ENCODE data around the gene ABCA1.
"Not testable (repeated sequence)": the region's sequence is repeated elsewhere in the genome, so short reads cannot be mapped to it uniquely, and the experiment has no call there.

The ABCA1 gene

GRCh38 chr9:104905153-104905901 is 22.6 kb downstream of the ABCA1 start:
- no peak for DNase-seq

DNA sequence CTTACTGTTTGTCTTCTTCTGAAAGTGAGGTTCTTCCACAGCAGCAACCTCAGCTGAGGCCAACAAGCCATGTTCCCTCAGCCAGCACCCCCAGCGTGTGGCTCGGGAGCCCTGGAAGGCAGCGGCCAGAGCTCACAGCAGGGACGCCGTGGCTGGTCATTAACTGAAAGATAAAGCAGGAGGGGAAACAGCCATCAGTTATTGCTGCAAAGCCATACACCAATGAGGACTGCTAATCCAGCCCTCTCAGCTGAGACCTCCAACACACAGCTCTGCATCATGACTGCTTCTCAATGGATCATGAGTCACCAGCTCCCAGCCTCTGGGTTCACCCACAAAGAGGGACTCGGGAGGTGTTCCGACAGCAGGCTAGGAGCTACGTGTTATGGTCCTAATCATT is 24.3 kb downstream of the ABCA1 start:
- DNase-seq, result no peak

GRCh38 chr9:104900871-104901270 is 27.1 kb downstream of the ABCA1 start:
- DNase-seq, result no peak

- DNase-seq, result no peak
These were observed 27.6 kb downstream of the ABCA1 start for GRCh38 chr9:104900324-104900723.

- DNase-seq, result no peak
These were observed 28.2 kb downstream of the ABCA1 start for GRCh38 chr9:104899759-104900247.

- not testable (repeated sequence) for DNase-seq
These were observed 29.6 kb downstream of the ABCA1 start for GRCh38 chr9:104898376-104898775.

DNA sequence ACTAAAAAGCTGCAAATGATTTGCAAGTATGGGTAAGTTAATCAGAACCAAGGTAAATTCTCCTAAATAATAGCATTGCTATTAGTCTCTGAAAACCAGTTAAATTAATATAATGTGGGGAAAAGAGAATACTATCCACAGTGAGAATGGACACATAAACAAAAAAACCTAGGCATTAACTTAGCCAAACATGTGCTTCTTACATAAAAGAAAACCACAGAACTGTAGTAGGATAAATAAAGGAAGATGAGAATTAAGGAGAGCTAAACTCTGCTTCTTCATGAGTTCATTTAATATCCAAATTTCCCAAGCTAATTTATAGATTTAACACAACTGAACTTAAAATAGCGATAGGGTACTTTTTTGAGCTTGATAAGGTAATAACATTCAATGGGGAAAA is 31.8 kb downstream of the ABCA1 start:
- no peak for DNase-seq

- DNase-seq, result no peak
These were observed 32.4 kb downstream of the ABCA1 start for GRCh38 chr9:104895572-104895971.

- DNase-seq, result no peak
These were observed 35.3 kb downstream of the ABCA1 start for GRCh38 chr9:104892701-104893100.

- DNase-seq, result no peak
These were observed 37.6 kb downstream of the ABCA1 start for GRCh38 chr9:104890433-104890770.

DNA sequence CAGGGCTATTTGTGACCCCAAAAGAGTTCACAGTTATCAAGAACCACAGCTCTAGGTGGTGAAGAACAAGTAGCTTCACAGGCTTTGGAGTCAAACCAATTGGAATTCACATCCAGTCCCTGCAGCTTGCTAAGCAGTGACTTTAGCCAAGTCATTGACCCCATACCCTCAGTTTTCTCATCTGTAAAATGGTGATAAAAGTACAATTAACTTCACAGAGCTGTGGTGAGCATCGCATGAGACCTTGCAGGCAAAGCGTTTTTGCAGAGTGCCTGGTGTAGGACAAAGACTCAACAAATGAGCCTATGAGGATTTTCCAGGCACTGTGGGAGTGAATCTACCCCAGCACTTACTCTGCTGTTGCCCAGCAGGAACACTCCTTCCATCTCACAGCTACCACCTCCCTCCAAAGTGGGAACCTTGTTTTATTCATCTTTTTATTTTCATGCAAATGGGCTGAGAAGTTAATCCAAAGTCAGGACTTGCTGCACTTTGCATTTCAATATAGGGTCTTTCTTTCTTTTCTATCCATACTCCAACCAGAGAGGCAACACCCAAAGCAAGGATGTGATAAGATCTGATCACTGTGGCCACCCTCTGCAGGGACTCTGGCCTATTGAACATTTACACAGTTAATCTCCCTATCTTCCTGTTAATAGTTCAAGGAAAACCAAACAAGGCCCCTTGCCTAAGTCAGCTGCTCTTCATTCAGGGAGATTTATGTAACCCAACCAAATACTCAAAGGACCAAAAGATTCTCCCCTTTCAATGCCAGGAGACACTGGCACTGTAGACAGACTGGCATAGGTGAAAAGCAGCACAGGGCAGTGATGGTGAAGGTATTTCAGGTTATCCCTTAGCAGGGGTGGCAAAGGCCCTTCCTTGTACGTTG is 41.9 kb downstream of the ABCA1 start:
- DNase-seq, result no peak

GRCh38 chr9:104883169-104883568 is 44.8 kb downstream of the ABCA1 start:
- no peak for DNase-seq

DNA sequence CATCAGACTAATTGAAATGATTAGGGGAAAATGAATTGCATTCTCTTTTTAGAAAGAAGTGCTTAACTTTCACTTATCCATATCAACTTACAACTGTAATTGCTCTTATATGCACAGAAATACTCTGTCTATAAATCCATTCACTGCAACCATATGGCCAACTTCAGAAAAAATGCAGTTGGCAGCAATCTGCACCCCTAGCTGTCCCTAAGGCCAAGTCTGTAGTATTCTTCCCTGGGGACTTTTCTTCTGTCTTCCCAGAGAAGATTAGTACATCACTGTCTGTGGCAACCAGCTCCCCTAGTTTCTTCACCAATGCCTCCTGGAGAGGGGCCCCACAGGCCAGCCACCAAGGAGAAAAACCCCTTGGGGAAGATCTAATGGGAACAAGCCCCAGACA is 45.4 kb downstream of the ABCA1 start:
- no peak for DNase-seq

DNA sequence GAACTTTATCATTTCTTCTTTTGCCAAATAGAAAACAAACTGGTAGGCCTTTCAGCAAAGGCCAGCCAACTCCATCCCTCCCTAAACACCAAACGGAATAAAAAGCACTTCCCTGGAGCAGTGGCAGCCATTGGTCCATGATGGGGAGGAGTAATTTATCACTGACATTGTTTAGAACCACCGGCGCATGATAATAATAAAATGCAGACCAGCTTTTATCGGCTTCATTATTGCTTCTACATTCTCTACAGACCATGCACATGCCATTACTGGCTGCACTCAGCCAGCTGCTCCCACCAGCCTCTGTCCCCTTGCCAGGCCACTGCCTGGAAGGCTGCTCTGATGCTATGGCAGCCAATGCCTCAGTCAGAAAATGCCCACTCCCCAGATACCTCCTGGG is 45.9 kb downstream of the ABCA1 start:
- DNase-seq, result no peak

- DNase-seq, result no peak
These were observed 48.2 kb downstream of the ABCA1 start for GRCh38 chr9:104879555-104880309.

DNA sequence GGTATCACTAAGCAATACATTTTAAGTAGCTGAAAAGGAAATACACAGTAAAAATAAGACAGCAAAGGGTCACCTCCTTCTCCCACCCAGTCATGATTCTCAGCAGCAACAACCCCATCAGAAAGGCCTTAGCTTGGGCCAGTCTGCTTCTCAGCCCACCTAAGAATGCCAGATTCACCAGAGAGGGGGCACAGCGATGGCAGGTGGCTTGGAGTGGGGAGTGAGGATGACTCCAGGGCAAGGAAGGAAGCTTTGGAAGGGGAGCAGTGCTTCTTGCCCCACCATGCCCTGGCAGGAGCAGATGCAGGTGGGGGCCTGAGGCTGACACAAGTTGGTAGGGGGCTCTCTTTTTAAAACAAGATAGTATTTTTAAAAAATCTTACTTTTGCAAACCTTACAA is 51.4 kb downstream of the ABCA1 start:
- DNase-seq, result no peak

GRCh38 chr9:104875897-104876296 is 52.1 kb downstream of the ABCA1 start:
- no peak for DNase-seq

DNA sequence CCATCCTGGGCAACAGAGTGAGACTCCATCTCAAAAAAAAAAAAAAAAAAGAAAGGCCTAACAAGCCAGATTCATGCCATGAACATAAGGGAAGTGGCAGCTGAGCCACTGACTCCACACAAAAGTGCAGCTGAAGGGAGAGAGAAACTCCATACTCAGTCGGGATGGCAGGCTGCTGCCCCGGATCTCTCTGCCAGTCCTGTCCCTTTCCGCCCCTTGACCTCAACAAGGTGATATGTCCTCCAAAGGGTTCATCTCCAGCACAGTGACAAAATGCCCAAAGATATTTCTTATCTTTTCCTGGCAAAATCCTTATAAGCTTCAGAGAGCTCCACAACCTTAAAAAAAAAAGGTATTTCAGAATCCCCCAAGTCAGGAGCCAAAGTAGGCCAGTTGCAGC is 52.6 kb downstream of the ABCA1 start:
- DNase-seq, result no peak

GRCh38 chr9:104873489-104873850 is 54.5 kb downstream of the ABCA1 start:
- no peak for DNase-seq

GRCh38 chr9:104872656-104873488 is 55.1 kb downstream of the ABCA1 start:
- DNase-seq, result peak; percentile 69 to 83

GRCh38 chr9:104871961-104872527 is 55.9 kb downstream of the ABCA1 start:
- no peak for DNase-seq

DNA sequence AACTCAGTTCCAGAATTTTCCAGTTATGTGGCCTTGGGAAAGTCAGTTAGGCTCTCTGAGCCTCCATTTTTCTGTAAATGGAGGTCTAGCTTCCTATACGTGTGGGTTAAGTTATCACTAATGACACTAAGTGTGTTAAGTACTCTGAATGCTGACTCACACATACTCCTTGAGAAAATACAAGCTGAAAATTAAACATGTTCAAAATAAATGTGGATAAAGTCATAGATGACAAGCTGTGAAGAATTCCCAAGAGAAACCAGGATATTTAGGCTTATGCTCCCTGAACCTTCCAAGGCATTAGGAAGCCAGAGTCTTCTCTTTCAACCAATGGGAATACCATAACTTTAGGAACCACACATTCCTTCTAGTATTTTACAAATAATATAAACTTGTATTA is 58.1 kb downstream of the ABCA1 start:
- no peak for DNase-seq

All from AML-193 (cell line).